Measurements from ENCODE around the gene HSPA1A. TPM values are rescaled to one million over a fixed set of nuclear protein-coding genes. Genes with fewer than 3 reads are reported as not detected.

HSPA1A gene
- total RNA-seq, result 213 TPM

GRCh38 chr6:31815025-31815838 is at the start of gene HSPA1A, which contains the start of gene HSPA1L:
Gene HSPA1A, plus strand, starts transcription at chr6:31815543. Its CDS starts 214 bp downstream, at chr6:31815757.
Gene HSPA1L, minus strand, starts transcription at chr6:31815283. Its CDS starts 3,311 bp downstream, at chr6:31811972.
- DNase-seq, result peak; percentile 93

- DNase-seq, result no peak
These were observed 49.8 kb upstream of the HSPA1A start for GRCh38 chr6:31765559-31765909.

GRCh38 chr6:31765910-31766794 is 49.2 kb upstream of the HSPA1A start:
- no peak for DNase-seq

- no peak for DNase-seq
These were observed 48.2 kb upstream of the HSPA1A start for GRCh38 chr6:31767096-31767645.

- no peak for DNase-seq
These were observed 46.7 kb upstream of the HSPA1A start for GRCh38 chr6:31768363-31769257.

GRCh38 chr6:31769684-31770371 is 45.5 kb upstream of the HSPA1A start:
- DNase-seq, result no peak

GRCh38 chr6:31770860-31771259 is 44.5 kb upstream of the HSPA1A start:
- no peak for DNase-seq

GRCh38 chr6:31771992-31772358 is 43.4 kb upstream of the HSPA1A start:
- no peak for DNase-seq

- DNase-seq, result no peak
These were observed 40.2 kb upstream of the HSPA1A start for GRCh38 chr6:31775184-31775583.

- no peak for DNase-seq
These were observed 39.5 kb upstream of the HSPA1A start for GRCh38 chr6:31775633-31776484.

GRCh38 chr6:31776485-31776988 is 38.8 kb upstream of the HSPA1A start:
- no peak for DNase-seq

- DNase-seq, result no peak
These were observed 38.2 kb upstream of the HSPA1A start, which contains the start of gene VWA7 for GRCh38 chr6:31776989-31777666. Gene VWA7, minus strand, starts transcription at chr6:31777328. Its CDS starts 549 bp downstream, at chr6:31776779.

- DNase-seq, result no peak
These were observed 37.7 kb upstream of the HSPA1A start for GRCh38 chr6:31777667-31778050.

- DNase-seq, result no peak
These were observed 37.1 kb upstream of the HSPA1A start for GRCh38 chr6:31778193-31778592.

- DNase-seq, result no peak
These were observed 36.1 kb upstream of the HSPA1A start for GRCh38 chr6:31778999-31779885.

GRCh38 chr6:31779908-31780307 is 35.4 kb upstream of the HSPA1A start:
- DNase-seq, result no peak

- DNase-seq, result no peak
These were observed 34.7 kb upstream of the HSPA1A start for GRCh38 chr6:31780507-31781243.

Data from skin of body (tissue), 2 donors.